ENCODE measurements around the gene PCDHB7.
"Not testable (repeated sequence)": the region's sequence is repeated elsewhere in the genome, so short reads cannot be mapped to it uniquely, and the experiment has no call there.

PCDHB7 gene

GRCh38 chr5:141199359-141200235 is 27.2 kb downstream of the PCDHB7 start, which contains the start of gene PCDHB11:
TSS of gene PCDHB11 (plus strand) at chr5:141199627. CDS start at chr5:141199775, 148 bp downstream.
- no peak for DNase-seq (ENCODE audit: extremely low read depth, low read depth)

GRCh38 chr5:141201126-141201525 is 28.7 kb downstream of the PCDHB7 start:
- DNase-seq (ENCODE audit: extremely low read depth, low read depth), result not testable (repeated sequence)

More at GRCh38 chr5:141199359-141200235, 27.2 kb downstream of the PCDHB7 start, which contains the start of gene PCDHB11:
- no peak for TF ChIP-seq CTCF (IDR thresholded peaks at IDR 0.05; ENCODE audit: low read depth, low read length)

GRCh38 chr5:141201646-141202045 is 29.2 kb downstream of the PCDHB7 start:
- not testable (repeated sequence) for DNase-seq (ENCODE audit: extremely low read depth, low read depth)

GRCh38 chr5:141208478-141208877 is 36.0 kb downstream of the PCDHB7 start, which contains the start of gene PCDHB12:
TSS of gene PCDHB12 (plus strand) at chr5:141208719. CDS start at chr5:141208908, 189 bp downstream.
- DNase-seq (ENCODE audit: extremely low read depth, low read depth), result no peak

GRCh38 chr5:141210281-141210680 is 37.8 kb downstream of the PCDHB7 start:
- not testable (repeated sequence) for DNase-seq (ENCODE audit: extremely low read depth, low read depth)

More at GRCh38 chr5:141208478-141208877, 36.0 kb downstream of the PCDHB7 start, which contains the start of gene PCDHB12:
- no peak for TF ChIP-seq CTCF (IDR thresholded peaks at IDR 0.05; ENCODE audit: low read depth, low read length)

- not testable (repeated sequence) for DNase-seq (ENCODE audit: extremely low read depth, low read depth)
These were observed 38.4 kb downstream of the PCDHB7 start for GRCh38 chr5:141210849-141211248.

- DNase-seq (ENCODE audit: extremely low read depth, low read depth), result not testable (repeated sequence)
These were observed 41.4 kb downstream of the PCDHB7 start, which contains the start of gene PCDHB13 for GRCh38 chr5:141213656-141214339. TSS of gene PCDHB13 (plus strand) at chr5:141213919. CDS start at chr5:141214124, 205 bp downstream.

GRCh38 chr5:141214583-141214982 is 42.1 kb downstream of the PCDHB7 start:
- DNase-seq (ENCODE audit: extremely low read depth, low read depth), result not testable (repeated sequence)

- DNase-seq (ENCODE audit: extremely low read depth, low read depth), result not testable (repeated sequence)
These were observed 43.1 kb downstream of the PCDHB7 start for GRCh38 chr5:141215504-141215903.

- not testable (repeated sequence) for DNase-seq (ENCODE audit: extremely low read depth, low read depth)
These were observed 43.6 kb downstream of the PCDHB7 start for GRCh38 chr5:141216035-141216434.

GRCh38 chr5:141223112-141223783 is 50.8 kb downstream of the PCDHB7 start, which contains the start of gene PCDHB14:
TSS of gene PCDHB14 (plus strand) at chr5:141223343. CDS start at chr5:141223506, 163 bp downstream.
- no peak for TF ChIP-seq CTCF (IDR thresholded peaks at IDR 0.05; ENCODE audit: low read depth, low read length)
- DNase-seq (ENCODE audit: extremely low read depth, low read depth), result no peak

- DNase-seq (ENCODE audit: extremely low read depth, low read depth), result not testable (repeated sequence)
These were observed 52.4 kb downstream of the PCDHB7 start for GRCh38 chr5:141224844-141225243.

GRCh38 chr5:141225421-141225820 is 53.0 kb downstream of the PCDHB7 start:
- DNase-seq (ENCODE audit: extremely low read depth, low read depth), result not testable (repeated sequence)
